Neural cell (in vitro differentiated cells): ENCODE results near the gene COG5. TPM values are rescaled to one million over a fixed set of nuclear protein-coding genes. Genes with fewer than 3 reads are reported as not detected.

Source experiments
- H2AFZ ChIP-seq: fragments of 200-600, 300-800 bp; sonication (generic), shearing (Covaris generic); 2 replicates; pipeline ENCODE4 v1.6.0; 2014; ENCODE audit warnings: low read depth, mild to moderate bottlenecking, antibody characterized with exemption, low read length, moderate library complexity
- H3F3A ChIP-seq: fragments of 200-600 bp; shearing (Covaris generic); 2 replicates; pipeline ENCODE4 v1.6.1; 2016; ENCODE audit warnings: mild to moderate bottlenecking, moderate library complexity, mixed read lengths, antibody characterized with exemption, low read length; ENCODE audit not compliant: insufficient read depth, poor library complexity, severe bottlenecking
- H3K27ac ChIP-seq: fragments of 200-600, 300-800 bp; sonication (generic), shearing (Covaris generic); 2 replicates; pipeline ENCODE4 v1.5.1; 2014; ENCODE audit warnings: mild to moderate bottlenecking, low read length, moderate library complexity
- H3K27me3 ChIP-seq: fragments of 300-800, 200-600 bp; sonication (generic), shearing (Covaris generic); 2 replicates; pipeline ENCODE4 v1.6.0; 2014; ENCODE audit warnings: mild to moderate bottlenecking, low read depth, low read length, moderate library complexity; ENCODE audit not compliant: insufficient read depth
- H3K36me3 ChIP-seq: fragments of 300-800, 200-600 bp; sonication (generic), shearing (Covaris generic); 2 replicates; pipeline ENCODE4 v1.5.1; 2014; ENCODE audit warnings: mild to moderate bottlenecking, antibody characterized with exemption, low read length, moderate library complexity; ENCODE audit not compliant: insufficient read depth
- H3K4me2 ChIP-seq: fragments of 300-800, 200-600 bp; sonication (generic), shearing (Covaris generic); 2 replicates; pipeline ENCODE4 v1.6.0; 2014; ENCODE audit warnings: mild to moderate bottlenecking, low read length
- H3K4me3 ChIP-seq: fragments of 300-800, 200-600 bp; sonication (generic), shearing (Covaris generic); 2 replicates; pipeline ENCODE4 v1.5.1; 2014; ENCODE audit warnings: mild to moderate bottlenecking, low read length, moderate library complexity
- H3K79me2 ChIP-seq: fragments of 200-600 bp; shearing (Covaris generic); replicated peaks from 2 replicates; pipeline ENCODE4 v1.6.0; 2014; ENCODE audit warnings: mild to moderate bottlenecking, low read length, moderate library complexity; ENCODE audit not compliant: insufficient read depth
- H3K9ac ChIP-seq: fragments of 300-800, 200-600 bp; sonication (generic), shearing (Covaris generic); 2 replicates; pipeline ENCODE4 v1.6.1; 2016; ENCODE audit warnings: mild to moderate bottlenecking, low read length, mixed read lengths
- H3K9me2 ChIP-seq: fragments of 200-600 bp; shearing (Covaris generic); 2 replicates; pipeline ENCODE4 v1.6.1; 2016; ENCODE audit warnings: mild to moderate bottlenecking, low read length, mixed read lengths; ENCODE audit not compliant: insufficient read depth
- H3K9me3 ChIP-seq: fragments of 200-600, 300-800 bp; sonication (generic), shearing (Covaris generic); 2 replicates; pipeline ENCODE4 v1.6.1; 2016; ENCODE audit warnings: mild to moderate bottlenecking, mixed run types, low read length, moderate library complexity, mixed read lengths
- H4K20me1 ChIP-seq: fragments of 200-600 bp; shearing (Covaris generic); 2 replicates; pipeline ENCODE4 v1.6.1; 2016; ENCODE audit warnings: mild to moderate bottlenecking, mixed run types; ENCODE audit not compliant: insufficient read depth
- EP300 ChIP-seq: fragments of 450-650 bp; conservative IDR thresholded peaks from 2 replicates; pipeline ENCODE4 v1.6.1; 2014; ENCODE audit warnings: antibody characterized with exemption, mild to moderate bottlenecking, moderate library complexity; ENCODE audit not compliant: poor library complexity, severe bottlenecking
- EZH2 ChIP-seq: fragments of 200-600, 300-800 bp; shearing (Covaris generic), sonication (generic); IDR thresholded peaks from 2 replicates; pipeline ENCODE4 v1.6.1; 2014; ENCODE audit warnings: antibody characterized with exemption, low read length, borderline replicate concordance, mild to moderate bottlenecking; ENCODE audit not compliant: insufficient read depth, poor library complexity, severe bottlenecking
- MXI1 ChIP-seq: fragments of 450-650 bp; conservative IDR thresholded peaks from 2 replicates; pipeline ENCODE4 v1.6.1; 2014; ENCODE audit warnings: antibody characterized with exemption, mild to moderate bottlenecking; ENCODE audit not compliant: poor library complexity, severe bottlenecking
- POLR2AphosphoS5 ChIP-seq: IDR thresholded peaks from 2 replicates; pipeline ENCODE4 v1.6.1; 2012
- RAD21 ChIP-seq: fragments of 450-650 bp; conservative IDR thresholded peaks from 2 replicates; pipeline ENCODE4 v1.6.1; 2014; ENCODE audit warnings: antibody characterized with exemption, mild to moderate bottlenecking, moderate library complexity
- SMC3 ChIP-seq: fragments of 450-650 bp; conservative IDR thresholded peaks from 2 replicates; pipeline ENCODE4 v1.6.1; 2014; ENCODE audit warnings: antibody characterized with exemption, mild to moderate bottlenecking, moderate library complexity; ENCODE audit not compliant: poor library complexity
- TAF1 ChIP-seq: IDR thresholded peaks from 2 replicates; pipeline ENCODE4 v1.6.1; 2012; ENCODE audit warnings: low read depth
- polyA plus RNA-seq: library from polyadenylated mRNA; depleted of rRNA; stranded (reverse); fragments of >200 nt; gene quantifications from 2 replicates; pipeline ENCODE4 v1.2.3, GENCODE V29; 2014
- TF ChIP-seq, protein P1 (sequence below): IDR thresholded peaks from 2 replicates; pipeline ENCODE4 v1.6.1; 2012; ENCODE audit warnings: borderline replicate concordance
- TF ChIP-seq, protein P2 (sequence below): fragments of 450-650 bp; IDR thresholded peaks from 2 replicates; pipeline ENCODE4 v1.5.1; 2014; ENCODE audit warnings: antibody characterized with exemption, mild to moderate bottlenecking, moderate library complexity; ENCODE audit not compliant: poor library complexity, severe bottlenecking

Gene COG5
- polyA plus RNA-seq, 1 donor from 2014 or later, result 13.3 TPM

DNA sequence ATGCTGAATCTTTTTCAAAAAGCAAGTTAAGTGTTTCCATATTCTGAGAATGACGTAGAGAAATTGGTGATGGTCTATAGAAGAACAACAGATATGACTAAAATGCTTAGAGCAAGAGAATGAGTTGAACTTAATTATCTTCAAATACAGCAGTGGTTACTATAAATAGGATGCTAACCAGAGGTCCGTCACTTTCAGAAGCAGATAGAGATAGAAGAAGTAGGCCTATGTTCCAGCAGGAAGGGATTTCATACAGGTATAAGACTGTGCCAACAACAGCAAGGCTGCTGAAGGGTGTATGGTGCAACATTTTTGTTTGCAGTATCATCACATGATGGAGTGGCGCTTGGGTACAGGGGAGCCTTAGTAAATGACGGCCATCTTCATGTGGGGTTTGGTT, 326.3 kb downstream of the COG5 start:
- Histone ChIP-seq H3K27me3 (no peaks in the 10 kb centered on the region), H3K79me2 (no peaks in the 10 kb centered on the region), H3K4me3 (no peak overlapping the region), H2AFZ (no peak overlapping the region), H3K27ac (no peak overlapping the region), H3K9me3 (no peaks in the 10 kb centered on the region), H4K20me1 (no peaks in the 10 kb centered on the region), H3K36me3 (no peaks in the 10 kb centered on the region), H3K4me2 (no peak overlapping the region), H3K9ac (no peak overlapping the region), H3F3A (no peaks in the 10 kb centered on the region), H3K9me2 (no peaks in the 10 kb centered on the region)
- TF ChIP-seq SMC3, result no peak
- no peak for TF ChIP-seq EZH2
- no peak for TF ChIP-seq TAF1
- TF ChIP-seq, protein P1, sequence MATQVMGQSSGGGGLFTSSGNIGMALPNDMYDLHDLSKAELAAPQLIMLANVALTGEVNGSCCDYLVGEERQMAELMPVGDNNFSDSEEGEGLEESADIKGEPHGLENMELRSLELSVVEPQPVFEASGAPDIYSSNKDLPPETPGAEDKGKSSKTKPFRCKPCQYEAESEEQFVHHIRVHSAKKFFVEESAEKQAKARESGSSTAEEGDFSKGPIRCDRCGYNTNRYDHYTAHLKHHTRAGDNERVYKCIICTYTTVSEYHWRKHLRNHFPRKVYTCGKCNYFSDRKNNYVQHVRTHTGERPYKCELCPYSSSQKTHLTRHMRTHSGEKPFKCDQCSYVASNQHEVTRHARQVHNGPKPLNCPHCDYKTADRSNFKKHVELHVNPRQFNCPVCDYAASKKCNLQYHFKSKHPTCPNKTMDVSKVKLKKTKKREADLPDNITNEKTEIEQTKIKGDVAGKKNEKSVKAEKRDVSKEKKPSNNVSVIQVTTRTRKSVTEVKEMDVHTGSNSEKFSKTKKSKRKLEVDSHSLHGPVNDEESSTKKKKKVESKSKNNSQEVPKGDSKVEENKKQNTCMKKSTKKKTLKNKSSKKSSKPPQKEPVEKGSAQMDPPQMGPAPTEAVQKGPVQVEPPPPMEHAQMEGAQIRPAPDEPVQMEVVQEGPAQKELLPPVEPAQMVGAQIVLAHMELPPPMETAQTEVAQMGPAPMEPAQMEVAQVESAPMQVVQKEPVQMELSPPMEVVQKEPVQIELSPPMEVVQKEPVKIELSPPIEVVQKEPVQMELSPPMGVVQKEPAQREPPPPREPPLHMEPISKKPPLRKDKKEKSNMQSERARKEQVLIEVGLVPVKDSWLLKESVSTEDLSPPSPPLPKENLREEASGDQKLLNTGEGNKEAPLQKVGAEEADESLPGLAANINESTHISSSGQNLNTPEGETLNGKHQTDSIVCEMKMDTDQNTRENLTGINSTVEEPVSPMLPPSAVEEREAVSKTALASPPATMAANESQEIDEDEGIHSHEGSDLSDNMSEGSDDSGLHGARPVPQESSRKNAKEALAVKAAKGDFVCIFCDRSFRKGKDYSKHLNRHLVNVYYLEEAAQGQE, result no peak
- TF ChIP-seq, protein P2, sequence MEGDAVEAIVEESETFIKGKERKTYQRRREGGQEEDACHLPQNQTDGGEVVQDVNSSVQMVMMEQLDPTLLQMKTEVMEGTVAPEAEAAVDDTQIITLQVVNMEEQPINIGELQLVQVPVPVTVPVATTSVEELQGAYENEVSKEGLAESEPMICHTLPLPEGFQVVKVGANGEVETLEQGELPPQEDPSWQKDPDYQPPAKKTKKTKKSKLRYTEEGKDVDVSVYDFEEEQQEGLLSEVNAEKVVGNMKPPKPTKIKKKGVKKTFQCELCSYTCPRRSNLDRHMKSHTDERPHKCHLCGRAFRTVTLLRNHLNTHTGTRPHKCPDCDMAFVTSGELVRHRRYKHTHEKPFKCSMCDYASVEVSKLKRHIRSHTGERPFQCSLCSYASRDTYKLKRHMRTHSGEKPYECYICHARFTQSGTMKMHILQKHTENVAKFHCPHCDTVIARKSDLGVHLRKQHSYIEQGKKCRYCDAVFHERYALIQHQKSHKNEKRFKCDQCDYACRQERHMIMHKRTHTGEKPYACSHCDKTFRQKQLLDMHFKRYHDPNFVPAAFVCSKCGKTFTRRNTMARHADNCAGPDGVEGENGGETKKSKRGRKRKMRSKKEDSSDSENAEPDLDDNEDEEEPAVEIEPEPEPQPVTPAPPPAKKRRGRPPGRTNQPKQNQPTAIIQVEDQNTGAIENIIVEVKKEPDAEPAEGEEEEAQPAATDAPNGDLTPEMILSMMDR, result no peak
- TF ChIP-seq EP300, result no peak
- no peak for TF ChIP-seq RAD21
- no peak for TF ChIP-seq POLR2AphosphoS5

DNA sequence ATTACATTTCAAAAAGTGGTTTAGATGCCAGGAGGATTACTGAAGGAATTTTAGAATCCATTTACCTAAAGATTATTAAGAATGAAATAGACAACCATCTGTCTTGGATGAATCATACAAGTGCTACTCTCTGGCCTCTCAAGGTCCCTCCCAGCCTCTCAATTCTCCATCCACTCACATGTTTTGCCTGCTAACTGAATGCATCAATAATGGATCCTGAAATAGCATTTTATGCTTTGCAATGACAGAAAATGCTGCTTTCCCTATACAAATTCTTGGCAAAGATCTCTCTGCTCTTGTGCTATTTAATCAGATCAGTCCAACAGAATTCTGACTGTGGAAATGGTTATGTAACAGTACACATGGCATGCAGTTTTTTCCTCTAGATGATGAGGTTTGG, 326.9 kb downstream of the COG5 start:
- Histone ChIP-seq H3F3A (no peaks in the 10 kb centered on the region), H2AFZ (no peak overlapping the region), H3K4me3 (no peak overlapping the region), H3K4me2 (no peak overlapping the region), H3K9me3 (no peaks in the 10 kb centered on the region), H3K9me2 (no peaks in the 10 kb centered on the region), H4K20me1 (no peaks in the 10 kb centered on the region), H3K36me3 (no peaks in the 10 kb centered on the region), H3K79me2 (no peaks in the 10 kb centered on the region), H3K9ac (no peak overlapping the region), H3K27me3 (no peaks in the 10 kb centered on the region), H3K27ac (no peak overlapping the region)
- TF ChIP-seq POLR2AphosphoS5 (no peak), TAF1 (no peak), EP300 (no peak), RAD21 (no peak), EZH2 (no peak), SMC3 (no peak), MXI1 (no peak)
- TF ChIP-seq, protein P2, result no peak
- TF ChIP-seq, protein P1, result no peak
